Measurements from ENCODE around the gene CUZD1. TPM values are rescaled to one million over a fixed set of nuclear protein-coding genes. Genes with fewer than 3 reads are reported as not detected.

CUZD1 gene
- total RNA-seq, 2 donors from 2014 or later, result not detected

- TF ChIP-seq CTCF (IDR thresholded peaks at IDR 0.05), result no peak
- no peaks in the 10 kb centered on the region for H3K36me3 ChIP-seq
- H3K9me3 ChIP-seq, result no peaks in the 10 kb centered on the region
- H3K27me3 ChIP-seq (replicated peaks; ENCODE audit: insufficient read depth), result no peaks in the 10 kb centered on the region
- H3K27ac ChIP-seq, result no peak overlapping the region
- DNase-seq (ENCODE audit: low spot score) (no peak), ATAC-seq (ENCODE audit: insufficient number of reproducible peaks, low FRiP score, low read depth) (no peak)
- H3K4me1 ChIP-seq (ENCODE audit: control insufficient read depth in 1 of 2, low read depth in 2 of 2), result no peaks in the 10 kb centered on the region
- H3K4me3 ChIP-seq, result no peak overlapping the region
These were observed 9.7 kb downstream of the CUZD1 start for GRCh38 chr10:122835908-122836307.

- ATAC-seq (ENCODE audit: insufficient number of reproducible peaks, low FRiP score, low read depth), result no peak
- Histone ChIP-seq H3K36me3 (no peaks in the 10 kb centered on the region), H3K27me3 (replicated peaks; ENCODE audit: insufficient read depth) (no peaks in the 10 kb centered on the region), H3K4me1 (ENCODE audit: control insufficient read depth in 1 of 2, low read depth in 2 of 2) (no peaks in the 10 kb centered on the region), H3K27ac (no peak overlapping the region), H3K9me3 (no peaks in the 10 kb centered on the region), H3K4me3 (no peak overlapping the region)
- no peak for DNase-seq (ENCODE audit: low spot score)
- TF ChIP-seq CTCF (IDR thresholded peaks at IDR 0.05), result no peak
These were observed 14.7 kb downstream of the CUZD1 start for GRCh38 chr10:122830965-122831353.

DNA sequence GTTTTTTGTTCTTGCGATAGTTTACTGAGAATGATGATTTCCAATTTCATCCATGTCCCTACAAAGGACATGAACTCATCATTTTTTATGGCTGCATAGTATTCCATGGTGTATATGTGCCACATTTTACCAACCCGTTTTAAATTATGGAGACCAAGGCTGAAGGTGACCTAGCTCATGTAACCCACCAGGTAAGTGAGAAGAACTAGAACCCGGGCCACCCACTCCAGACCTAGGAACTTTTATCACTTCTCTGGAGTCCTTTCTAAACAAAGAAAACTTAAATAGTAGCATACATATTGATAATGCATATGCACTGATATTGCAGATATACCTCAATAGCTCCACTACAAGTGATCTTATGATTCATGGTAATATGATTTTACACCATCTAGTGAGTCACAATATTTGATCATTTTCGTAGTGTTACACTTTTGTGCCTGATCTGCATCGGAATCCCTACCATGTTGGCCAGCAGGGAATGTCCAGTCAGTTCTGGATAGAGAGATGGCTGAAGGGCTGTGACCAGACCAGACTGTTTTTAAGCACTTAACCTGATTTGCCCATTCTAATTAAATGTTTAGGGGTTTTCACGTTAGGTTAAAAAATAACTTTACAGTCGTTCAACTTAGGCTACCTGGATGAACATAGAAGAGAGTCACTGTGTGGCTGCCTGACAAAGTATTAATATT is 15.2 kb downstream of the CUZD1 start:
- H3K4me1 ChIP-seq (ENCODE audit: control insufficient read depth in 1 of 2, low read depth in 2 of 2), result no peaks in the 10 kb centered on the region
- no peak overlapping the region for H3K27ac ChIP-seq
- H3K36me3 ChIP-seq, result no peaks in the 10 kb centered on the region
- no peak for DNase-seq (ENCODE audit: low spot score)
- TF ChIP-seq CTCF (IDR thresholded peaks at IDR 0.05), result no peak
- no peak for ATAC-seq (ENCODE audit: insufficient number of reproducible peaks, low FRiP score, low read depth)
- no peaks in the 10 kb centered on the region for H3K27me3 ChIP-seq (replicated peaks; ENCODE audit: insufficient read depth)
- H3K4me3 ChIP-seq, result no peak overlapping the region
- no peaks in the 10 kb centered on the region for H3K9me3 ChIP-seq

GRCh38 chr10:122829454-122829853 is 16.2 kb downstream of the CUZD1 start:
- Histone ChIP-seq H3K4me1 (ENCODE audit: control insufficient read depth in 1 of 2, low read depth in 2 of 2) (no peaks in the 10 kb centered on the region), H3K36me3 (no peaks in the 10 kb centered on the region), H3K4me3 (no peak overlapping the region), H3K9me3 (no peaks in the 10 kb centered on the region), H3K27me3 (replicated peaks; ENCODE audit: insufficient read depth) (no peaks in the 10 kb centered on the region), H3K27ac (no peak overlapping the region)
- DNase-seq (ENCODE audit: low spot score), result no peak
- no peak for TF ChIP-seq CTCF (IDR thresholded peaks at IDR 0.05)
- ATAC-seq (ENCODE audit: insufficient number of reproducible peaks, low FRiP score, low read depth), result no peak

DNA sequence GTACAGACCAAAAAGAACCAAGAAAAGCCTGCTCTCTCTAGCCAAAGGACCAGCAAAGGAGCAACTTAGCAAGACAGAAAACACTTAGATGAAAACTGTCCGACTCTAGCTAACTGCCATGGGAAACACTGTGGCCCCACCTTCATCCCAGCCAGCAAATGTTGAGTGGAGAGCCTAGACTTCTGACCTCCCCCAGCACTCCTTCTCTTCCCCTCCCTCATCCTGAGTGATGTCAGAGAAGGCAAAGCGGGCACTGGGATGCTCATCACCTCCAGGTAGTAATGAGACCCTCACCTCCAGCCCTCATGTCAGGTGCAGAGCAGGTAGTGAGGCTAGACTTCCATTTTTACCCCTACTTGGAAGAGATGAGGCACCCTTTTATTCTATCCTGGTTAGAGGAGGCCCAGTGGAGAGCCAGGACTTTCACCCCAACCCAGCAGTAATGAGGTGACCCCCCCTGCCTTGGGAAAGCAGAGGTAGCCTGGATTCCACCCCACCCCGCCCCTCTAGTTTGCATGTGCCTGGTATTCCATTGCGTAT is 16.9 kb downstream of the CUZD1 start:
- Histone ChIP-seq H3K9me3 (no peaks in the 10 kb centered on the region), H3K36me3 (no peaks in the 10 kb centered on the region), H3K4me3 (no peak overlapping the region), H3K4me1 (ENCODE audit: control insufficient read depth in 1 of 2, low read depth in 2 of 2) (no peaks in the 10 kb centered on the region), H3K27ac (no peak overlapping the region), H3K27me3 (replicated peaks; ENCODE audit: insufficient read depth) (no peaks in the 10 kb centered on the region)
- TF ChIP-seq CTCF (IDR thresholded peaks at IDR 0.05), result no peak
- ATAC-seq (ENCODE audit: insufficient number of reproducible peaks, low FRiP score, low read depth), result no peak
- no peak for DNase-seq (ENCODE audit: low spot score)

Measured in thoracic aorta (tissue), 2 donors.